Muscle of leg (tissue), 11 donors: Measurements from ENCODE around the gene ZBTB45. TPM values are rescaled to one million over a fixed set of nuclear protein-coding genes. Genes with fewer than 3 reads are reported as not detected.
"Not testable (repeated sequence)": the region's sequence is repeated elsewhere in the genome, so short reads cannot be mapped to it uniquely, and the experiment has no call there.

Source experiments
- DNase-seq: peaks from one replicate; pipeline ENCODE4 v3.0.0; 2013
- H3K27ac ChIP-seq: one replicate; pipeline ENCODE4 v1.5.1; 2013; ENCODE audit warnings: mild to moderate bottlenecking, low read length, control low read depth
- H3K27me3 ChIP-seq: one replicate; pipeline ENCODE4 v1.6.1; 2013; ENCODE audit warnings: low read length; ENCODE audit not compliant: control insufficient read depth, insufficient read depth
- H3K36me3 ChIP-seq: one replicate; pipeline ENCODE4 v1.6.1; 2013; ENCODE audit warnings: low read length; ENCODE audit not compliant: control insufficient read depth, insufficient read depth
- H3K4me1 ChIP-seq: one replicate; pipeline ENCODE4 v1.6.1; 2013; ENCODE audit warnings: low read length; ENCODE audit not compliant: control insufficient read depth, insufficient read depth
- H3K4me3 ChIP-seq: one replicate; pipeline ENCODE4 v1.5.1; 2013; ENCODE audit warnings: low read length, control low read depth
- H3K9me3 ChIP-seq: replicated peaks from 2 replicates; pipeline ENCODE4 v1.6.1; 2013; ENCODE audit warnings: low read depth, low read length; ENCODE audit not compliant: control insufficient read depth
- WGBS: methylation state at CpG from one replicate; pipeline ENCODE4 v1.1.5; 2013; ENCODE audit warnings: missing lambda C conversion rate; ENCODE audit not compliant: insufficient coverage; 5-methylcytosine and 5-hydroxymethylcytosine counted together
- polyA plus RNA-seq, 8 donors: library from polyadenylated mRNA; unstranded; fragments of 120-200 nt; gene quantifications; one replicate each; pipeline versions ENCODE4 v1.2.1 to v1.2.3, GENCODE V29; 2013; ENCODE audit warnings: inconsistent platforms in 1 of 8, low replicate concordance in 1 of 8; ENCODE audit not compliant: insufficient read length in 8 of 8, insufficient read depth in 1 of 8
- total RNA-seq: library from RNA; stranded (reverse); fragments of 120-200 nt; gene quantifications from one replicate; pipeline ENCODE4 v1.2.4, GENCODE V29; 2013

ZBTB45 gene
- total and polyA plus RNA-seq, 9 donors, result 3.0 to 12.4 (median 10.5) TPM

- no peaks in the 10 kb centered on the region for H3K27me3 ChIP-seq
- H3K9me3 ChIP-seq, result no peaks in the 10 kb centered on the region
- H3K4me1 ChIP-seq, result peaks cover 25% of the 10 kb centered on the region
- peak; percentile 6 for DNase-seq
- peaks cover 74% of the 10 kb centered on the region for H3K36me3 ChIP-seq
- no peak overlapping the region for H3K27ac ChIP-seq
- no peak overlapping the region for H3K4me3 ChIP-seq
- WGBS, result 88% methylated on average over 9 of the region's 18 CpGs
These were observed 28.0 kb upstream of the ZBTB45 start for GRCh38 chr19:58547323-58548312.

- H3K4me1 ChIP-seq, result peaks cover 25% of the 10 kb centered on the region
- H3K4me3 ChIP-seq, result peak overlapping the region; percentile 87
- H3K27ac ChIP-seq, result no peak overlapping the region
- H3K36me3 ChIP-seq, result peaks cover 59% of the 10 kb centered on the region
- H3K9me3 ChIP-seq, result no peaks in the 10 kb centered on the region
- WGBS, result 0% methylated on average over 1 of the region's 1 CpG
- no peaks in the 10 kb centered on the region for H3K27me3 ChIP-seq
- peak; percentile 12 for DNase-seq
These were observed 26.5 kb upstream of the ZBTB45 start for GRCh38 chr19:58546019-58546530.

GRCh38 chr19:58545286-58546018 is 25.8 kb upstream of the ZBTB45 start:
- no peaks in the 10 kb centered on the region for H3K9me3 ChIP-seq
- WGBS, result 7% methylated on average over 18 of the region's 21 CpGs
- peak; percentile 24 for DNase-seq
- peak overlapping the region; percentile 87 for H3K4me3 ChIP-seq
- peaks cover 2% of the 10 kb centered on the region for H3K27me3 ChIP-seq
- peak overlapping the region; percentile 25 for H3K27ac ChIP-seq
- H3K36me3 ChIP-seq, result peaks cover 53% of the 10 kb centered on the region
- peaks cover 25% of the 10 kb centered on the region for H3K4me1 ChIP-seq

- peaks cover 46% of the 10 kb centered on the region for H3K36me3 ChIP-seq
- H3K27ac ChIP-seq, result peak overlapping the region; percentile 97
- no peak for DNase-seq
- WGBS, result under 1% methylated on average over 76 of the region's 92 CpGs
- peak overlapping the region; percentile 87 for H3K4me3 ChIP-seq
- no peaks in the 10 kb centered on the region for H3K9me3 ChIP-seq
- peaks cover 5% of the 10 kb centered on the region for H3K27me3 ChIP-seq
- H3K4me1 ChIP-seq, result peaks cover 25% of the 10 kb centered on the region
These were observed 25.1 kb upstream of the ZBTB45 start for GRCh38 chr19:58544591-58545285.

- peak; percentile 99 for DNase-seq
- under 1% methylated on average over 55 of the region's 73 CpGs for WGBS
These were observed 24.4 kb upstream of the ZBTB45 start, which contains the start of gene TRIM28 for GRCh38 chr19:58543826-58544590. TRIM28 (plus strand) TSS chr19:58544064; CDS start chr19:58544758, 694 bp downstream.

GRCh38 chr19:58542641-58543372 is 23.2 kb upstream of the ZBTB45 start:
- peak; percentile 20 for DNase-seq
- peaks cover 20% of the 10 kb centered on the region for H3K27me3 ChIP-seq
- whole genome bisulfite sequencing, result 86% methylated on average over 12 of the region's 18 CpGs

More at GRCh38 chr19:58543826-58544590, 24.4 kb upstream of the ZBTB45 start, which contains the start of gene TRIM28:
- Histone ChIP-seq H3K9me3 (no peaks in the 10 kb centered on the region), H3K27ac (peak within 1 kb of the TSS; percentile 97), H3K4me3 (peak within 1 kb of the TSS; percentile 87), H3K36me3 (peaks cover 39% of the 10 kb centered on the region), H3K27me3 (peaks cover 12% of the 10 kb centered on the region), H3K4me1 (peaks cover 25% of the 10 kb centered on the region)

GRCh38 chr19:58539169-58539559 is 19.6 kb upstream of the ZBTB45 start:
- H3K4me3 ChIP-seq, H3K36me3 ChIP-seq, H3K9me3 ChIP-seq, H3K27ac ChIP-seq: not testable (repeated sequence)
- H3K4me1 ChIP-seq, result peaks cover 14% of the 10 kb centered on the region
- peak; percentile 2 for DNase-seq
- H3K27me3 ChIP-seq, result peaks cover 20% of the 10 kb centered on the region

More at GRCh38 chr19:58542641-58543372, 23.2 kb upstream of the ZBTB45 start:
- H3K9me3 ChIP-seq, H3K4me3 ChIP-seq: not testable (repeated sequence)
- Histone ChIP-seq H3K36me3 (peaks cover 27% of the 10 kb centered on the region), H3K4me1 (peaks cover 33% of the 10 kb centered on the region), H3K27ac (peak overlapping the region; percentile 97)

GRCh38 chr19:58538257-58539168 is 18.9 kb upstream of the ZBTB45 start:
- peak; percentile 65 for DNase-seq
- Histone ChIP-seq H3K4me1 (peaks cover 12% of the 10 kb centered on the region), H3K9me3 (no peaks in the 10 kb centered on the region), H3K36me3 (no peaks in the 10 kb centered on the region), H3K27ac (peak overlapping the region; percentile 47), H3K4me3 (peak overlapping the region; percentile 42), H3K27me3 (peaks cover 20% of the 10 kb centered on the region)
- under 1% methylated on average over 53 of the region's 55 CpGs for WGBS
